ENCODE measurements around the gene RUSC1.
"Not testable (repeated sequence)": the region's sequence is repeated elsewhere in the genome, so short reads cannot be mapped to it uniquely, and the experiment has no call there.

RUSC1 gene

GRCh38 chr1:155320661-155321617 is at the start of gene RUSC1:
Gene RUSC1 (plus strand): TSS chr1:155320894. CDS start chr1:155321774, 880 bp downstream.
- no peak for DNase-seq

- DNase-seq, result peak; percentile 43 to 51
Measured at GRCh38 chr1:155272466-155273342, 48.0 kb upstream of the RUSC1 start.

- DNase-seq, result peak; percentile 95 to 96
Measured at GRCh38 chr1:155273343-155274245, 47.1 kb upstream of the RUSC1 start, which contains the start of gene CLK2. Gene CLK2 (minus strand): TSS chr1:155273504. CDS start chr1:155270977, 2,527 bp downstream.

DNA sequence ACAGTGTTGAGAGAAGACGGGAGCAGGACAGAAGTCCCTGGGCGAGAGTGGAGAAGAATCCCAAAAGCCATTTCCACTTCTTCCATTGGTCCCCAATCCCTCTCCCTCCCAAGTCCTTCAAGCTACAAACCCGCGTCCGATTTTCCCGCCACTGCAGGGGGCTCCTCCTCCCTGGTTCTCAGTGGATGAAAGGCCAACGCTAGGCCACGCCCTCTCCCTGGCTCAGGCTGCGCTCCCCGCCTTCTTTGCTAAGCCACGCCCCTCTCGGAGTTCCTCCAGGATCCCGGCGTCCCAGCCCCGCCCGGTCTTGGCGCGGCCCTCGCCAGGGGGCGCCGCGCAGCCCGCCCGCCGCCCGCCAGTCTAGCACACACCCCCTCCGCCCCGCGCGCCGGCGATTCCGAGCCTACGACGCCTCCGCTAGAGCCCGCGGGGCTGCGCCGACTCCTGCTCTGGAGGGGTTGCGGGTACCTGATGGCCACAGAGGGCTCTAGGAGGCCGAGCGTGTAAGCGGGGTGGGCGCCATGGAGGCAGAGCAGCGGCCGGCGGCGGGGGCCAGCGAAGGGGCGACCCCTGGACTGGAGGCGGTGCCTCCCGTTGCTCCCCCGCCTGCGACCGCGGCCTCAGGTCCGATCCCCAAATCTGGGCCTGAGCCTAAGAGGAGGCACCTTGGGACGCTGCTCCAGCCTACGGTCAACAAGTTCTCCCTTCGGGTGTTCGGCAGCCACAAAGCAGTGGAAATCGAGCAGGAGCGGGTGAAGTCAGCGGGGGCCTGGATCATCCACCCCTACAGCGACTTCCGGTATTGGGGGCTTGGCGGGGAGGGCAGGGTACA is 43.4 kb upstream of the RUSC1 start, which contains the start of gene HCN3:
Gene HCN3 (plus strand): TSS at position 394 of the 832 bp plus-strand sequence. CDS start 128 bp downstream, at position 522.
- DNase-seq, result peak; percentile 95 to 96

- peak; percentile 50 to 51 for DNase-seq
Measured at GRCh38 chr1:155277902-155278688, 42.6 kb upstream of the RUSC1 start.

DNA sequence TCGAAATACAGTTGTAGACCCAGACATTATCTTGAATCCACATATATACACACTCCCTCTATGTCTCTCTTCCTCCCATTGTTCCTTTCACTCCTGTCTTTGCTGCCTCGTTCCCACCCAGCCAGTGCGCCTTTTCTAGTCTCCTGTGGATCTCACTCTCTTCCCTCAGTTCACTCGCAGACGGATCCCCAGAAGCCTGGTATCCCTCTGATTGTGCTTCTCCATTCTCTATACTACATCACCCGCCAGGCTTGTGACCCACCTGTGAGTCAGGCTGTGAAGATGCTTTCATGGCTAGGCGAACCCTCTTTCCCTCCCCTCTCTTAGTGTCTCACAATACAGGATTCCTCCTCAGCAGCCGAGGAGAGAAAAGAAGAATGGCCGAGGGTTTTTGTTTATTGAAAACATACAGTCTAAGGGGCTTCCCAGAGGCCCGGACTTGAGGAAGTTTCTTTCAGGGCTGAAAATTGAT is 42.0 kb upstream of the RUSC1 start:
- no peak for DNase-seq

DNA sequence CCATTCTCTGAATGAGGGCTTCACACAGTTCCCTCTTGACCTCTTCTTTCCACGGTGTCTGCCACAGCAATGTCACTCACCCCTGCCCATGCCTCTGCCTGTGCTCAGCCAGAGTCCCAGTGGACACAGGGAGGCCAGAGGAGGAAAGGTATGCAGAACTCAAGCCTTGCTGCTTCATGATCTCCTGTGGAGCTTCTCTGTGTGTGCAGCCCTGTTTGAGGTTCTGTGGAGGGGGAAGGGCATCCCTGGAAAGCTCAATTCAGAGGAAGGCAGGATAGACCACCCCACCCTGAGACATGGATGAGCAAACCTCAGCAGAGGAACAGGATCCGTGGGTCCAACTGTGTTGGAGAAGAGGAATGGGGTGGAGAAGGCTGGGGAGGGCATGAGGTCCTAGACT is 41.4 kb upstream of the RUSC1 start:
- DNase-seq, result no peak

DNA sequence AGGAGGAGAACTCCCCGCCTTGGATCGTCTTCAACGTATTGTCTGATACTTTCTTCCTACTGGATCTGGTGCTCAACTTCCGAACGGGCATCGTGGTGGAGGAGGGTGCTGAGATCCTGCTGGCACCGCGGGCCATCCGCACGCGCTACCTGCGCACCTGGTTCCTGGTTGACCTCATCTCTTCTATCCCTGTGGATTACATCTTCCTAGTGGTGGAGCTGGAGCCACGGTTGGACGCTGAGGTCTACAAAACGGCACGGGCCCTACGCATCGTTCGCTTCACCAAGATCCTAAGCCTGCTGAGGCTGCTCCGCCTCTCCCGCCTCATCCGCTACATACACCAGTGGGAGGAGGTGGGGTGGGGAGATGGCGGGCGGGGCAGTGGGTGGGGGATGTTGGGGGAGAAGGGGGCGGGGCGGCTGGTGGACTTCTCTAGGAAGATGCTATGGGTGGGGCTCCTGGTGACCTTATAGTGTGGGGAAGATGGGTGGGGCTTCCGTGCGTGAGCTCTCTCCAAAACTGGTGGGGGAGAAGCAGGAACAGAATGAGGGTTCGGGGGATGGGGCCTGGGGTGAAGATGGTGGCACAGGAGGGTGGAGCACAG is 38.1 kb upstream of the RUSC1 start:
- DNase-seq, result no peak

GRCh38 chr1:155284476-155284875 is 36.2 kb upstream of the RUSC1 start:
- no peak for DNase-seq

GRCh38 chr1:155285063-155285462 is 35.6 kb upstream of the RUSC1 start:
- no peak for DNase-seq

GRCh38 chr1:155285631-155286044 is 35.1 kb upstream of the RUSC1 start:
- no peak for DNase-seq

DNA sequence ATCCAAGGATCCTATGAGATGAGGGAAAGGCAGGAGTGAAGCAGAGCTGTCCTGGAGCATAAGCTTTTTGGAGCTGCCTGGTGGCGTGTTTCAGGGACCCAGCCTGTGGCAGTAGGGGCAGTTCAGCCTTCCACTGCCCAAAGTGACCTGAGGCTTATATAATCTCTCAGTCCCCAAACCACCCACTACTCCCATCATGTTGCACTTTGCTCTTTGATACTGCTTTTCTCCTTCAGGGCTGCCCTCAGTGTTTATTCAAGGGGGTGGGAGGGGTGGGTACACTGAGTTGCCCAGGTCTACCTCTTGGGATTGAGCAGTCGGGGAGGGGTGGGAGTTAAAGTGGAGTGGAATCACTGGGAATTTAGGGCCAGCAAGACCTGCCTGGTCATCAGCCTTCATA is 34.1 kb upstream of the RUSC1 start:
- no peak for DNase-seq

DNA sequence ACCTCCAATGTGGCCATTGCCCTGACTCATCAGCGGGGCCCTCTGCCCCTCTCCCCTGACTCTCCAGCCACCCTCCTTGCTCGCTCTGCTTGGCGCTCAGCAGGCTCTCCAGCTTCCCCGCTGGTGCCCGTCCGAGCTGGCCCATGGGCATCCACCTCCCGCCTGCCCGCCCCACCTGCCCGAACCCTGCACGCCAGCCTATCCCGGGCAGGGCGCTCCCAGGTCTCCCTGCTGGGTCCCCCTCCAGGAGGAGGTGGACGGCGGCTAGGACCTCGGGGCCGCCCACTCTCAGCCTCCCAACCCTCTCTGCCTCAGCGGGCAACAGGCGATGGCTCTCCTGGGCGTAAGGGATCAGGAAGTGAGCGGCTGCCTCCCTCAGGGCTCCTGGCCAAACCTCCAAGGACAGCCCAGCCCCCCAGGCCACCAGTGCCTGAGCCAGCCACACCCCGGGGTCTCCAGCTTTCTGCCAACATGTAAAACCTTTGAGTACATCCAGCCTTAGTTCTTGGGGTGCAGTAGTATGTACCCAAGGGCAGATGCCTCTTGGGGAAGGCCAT is 32.6 kb upstream of the RUSC1 start:
- DNase-seq, result no peak

GRCh38 chr1:155291006-155291405 is 29.7 kb upstream of the RUSC1 start:
- not testable (repeated sequence) for DNase-seq

DNA sequence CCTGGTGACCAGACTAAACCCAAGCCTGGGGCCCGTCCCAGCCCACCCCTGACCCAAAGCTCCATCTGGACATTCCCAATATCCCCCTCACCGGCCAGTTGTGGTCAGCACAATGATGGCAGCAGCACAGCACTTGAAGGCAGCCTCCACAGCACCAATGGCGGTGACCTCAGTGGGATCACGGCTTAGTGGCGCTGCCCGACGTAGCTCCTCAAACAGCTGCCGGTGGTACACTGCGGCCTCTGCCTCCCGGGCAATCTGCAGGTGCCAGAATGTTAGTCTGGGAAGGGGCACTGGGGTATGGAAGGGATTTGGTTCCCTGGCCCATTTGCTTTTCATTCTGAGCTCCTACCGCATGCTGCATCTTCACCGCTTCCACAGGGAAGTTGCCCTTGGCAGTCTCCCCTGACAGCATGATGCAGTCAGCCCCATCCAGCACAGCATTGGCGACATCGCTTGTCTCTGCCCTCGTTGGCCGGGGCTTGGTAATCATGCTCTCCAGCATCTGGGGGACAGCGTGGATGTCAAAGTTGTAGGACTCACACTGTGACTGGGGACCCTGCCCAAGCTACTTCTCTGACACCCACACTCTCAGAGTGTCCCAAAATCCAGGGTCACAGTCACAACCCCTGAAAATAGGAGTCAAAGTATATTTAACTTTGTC is 27.5 kb upstream of the RUSC1 start:
- no peak for DNase-seq

DNA sequence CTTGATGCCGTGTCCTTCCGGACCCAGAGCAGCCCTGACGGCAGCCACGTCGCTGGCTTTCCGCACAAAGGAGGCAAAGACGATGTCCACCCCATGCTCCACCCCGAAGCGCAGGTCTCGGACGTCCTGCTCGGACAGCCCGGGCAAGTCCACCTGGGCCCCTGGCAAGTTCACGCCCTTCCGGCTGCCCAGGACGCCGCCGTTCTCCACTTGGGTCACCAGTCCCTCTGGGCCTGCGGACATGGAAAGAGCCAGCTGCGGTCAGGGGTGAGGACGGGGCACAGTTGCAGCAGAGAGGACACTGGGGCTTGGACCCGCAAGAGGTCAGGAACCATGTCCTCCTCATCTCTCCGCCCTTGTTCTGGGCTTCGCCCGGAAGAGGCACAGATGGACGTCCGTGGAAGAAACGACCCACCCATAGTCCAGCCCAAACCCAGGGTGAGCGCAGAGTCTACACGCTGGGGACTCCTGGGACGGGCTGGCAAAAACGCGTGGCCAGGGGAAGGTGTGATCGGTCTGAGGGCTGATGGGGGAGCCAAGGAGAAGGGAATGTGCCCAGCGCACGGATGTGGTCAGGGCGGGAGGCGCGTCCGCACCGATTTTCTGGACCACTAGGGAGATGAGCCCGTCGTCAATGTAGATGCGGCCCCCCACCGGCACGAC is 26.0 kb upstream of the RUSC1 start:
- no peak for DNase-seq

- DNase-seq, result no peak
Measured at GRCh38 chr1:155295183-155295941, 25.3 kb upstream of the RUSC1 start.

DNA sequence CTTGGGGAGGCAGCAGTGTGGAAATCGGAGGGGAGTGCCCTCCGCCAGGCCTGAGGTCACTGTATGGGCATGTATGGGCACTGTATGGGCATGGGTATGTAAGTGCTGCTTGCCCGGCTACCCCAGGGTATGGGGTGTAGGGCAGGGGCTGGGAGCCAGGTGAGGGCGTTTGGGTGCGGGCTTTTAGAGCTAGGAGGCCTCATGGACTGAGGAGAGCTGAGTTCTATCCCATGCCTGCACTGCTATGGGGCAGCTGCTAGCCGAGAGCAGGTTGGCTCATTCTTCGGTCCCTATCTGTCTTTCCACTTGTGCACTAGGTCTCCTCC is 24.8 kb upstream of the RUSC1 start:
- no peak for DNase-seq

Data from Kasumi-1 (cell line).